Gastrocnemius medialis (tissue), 4 donors: ENCODE measurements around the gene WDFY2. TPM values are rescaled to one million over a fixed set of nuclear protein-coding genes. Genes with fewer than 3 reads are reported as not detected.

Experiments used
- ATAC-seq, 2 donors: fragments of 150-250 bp; one replicate each; pipeline ENCODE4 v1.9.1; 2016
- DNase-seq, 2 donors: peaks; one replicate each; pipeline ENCODE4 v3.0.0-alpha.2; 2019
- H3K27ac ChIP-seq, 4 donors: fragments of 200-600 bp; sonication (generic); 1 replicate in 1 of 4; 2 replicates in 3 of 4; pipeline ENCODE4 v1.5.1; 2016 to 2018; ENCODE audit warnings: mild to moderate bottlenecking in 2 of 4, moderate library complexity in 1 of 4
- H3K27me3 ChIP-seq, 3 donors: fragments of 200-600 bp; sonication (generic) in 2 of 3; 1 replicate in 1 of 3; 2 replicates in 2 of 3; pipeline versions ENCODE4 v1.5.1 to v1.6.0; 2016 to 2019; ENCODE audit warnings: mild to moderate bottlenecking in 1 of 3, moderate library complexity in 1 of 3
- H3K36me3 ChIP-seq, 2 donors: fragments of 200-600 bp; sonication (generic) in 1 of 2; one replicate each; pipeline ENCODE4 v1.5.1; 2017 to 2018
- H3K4me1 ChIP-seq, 2 donors: fragments of 200-600 bp; sonication (generic) in 1 of 2; one replicate each; pipeline ENCODE4 v1.5.1; 2016 to 2017; ENCODE audit warnings: mild to moderate bottlenecking in 2 of 2
- H3K4me3 ChIP-seq, 4 donors: fragments of 200-600 bp; sonication (generic) in 3 of 4; 1 replicate in 1 of 4; 2 replicates in 3 of 4; pipeline ENCODE4 v1.5.1; 2016 to 2019; ENCODE audit warnings: mild to moderate bottlenecking in 2 of 4
- H3K9me3 ChIP-seq, 3 donors: fragments of 200-600 bp; sonication (generic) in 2 of 3; 1 replicate in 1 of 3; 2 replicates in 2 of 3; pipeline ENCODE4 v1.5.1; 2016 to 2019
- CTCF ChIP-seq, 5 experiments: fragments of 450-650 bp in 3 of 5; fragments of 200-600 bp in 2 of 5; sonication (generic) in 2 of 5; IDR thresholded peaks in 4 of 5; conservative IDR thresholded peaks in 1 of 5; 1 replicate in 4 of 5; 2 replicates in 1 of 5; pipeline ENCODE4 v1.5.1; 2016 to 2019; ENCODE audit warnings: antibody characterized with exemption in 5 of 5, mild to moderate bottlenecking in 3 of 5, moderate library complexity in 3 of 5
- POLR2A ChIP-seq, 2 donors: fragments of 450-650 bp; IDR thresholded peaks; one replicate each; pipeline ENCODE4 v1.6.1; 2017; ENCODE audit warnings: antibody characterized with exemption in 2 of 2, mild to moderate bottlenecking in 2 of 2, moderate library complexity in 2 of 2
- in situ Hi-C, 4 donors: fragments of 200-750 bp; cut with MboI; loops; one replicate each; pipeline versions ENCODE4 v1.15.0 to v1.8.0; 2017; ENCODE audit warnings: low sequenced_read_pairs in 4 of 4
- intact Hi-C: fragments of 100-400 bp; cut with DNase I; formaldehyde crosslinking; loops from one replicate; pipeline ENCODE4 v1.15.1; 2023; ENCODE audit warnings: low total_unique reads
- total RNA-seq, 4 donors: library from RNA; depleted of rRNA; stranded (reverse); fragments of >200 nt; gene quantifications; one replicate each; pipeline versions ENCODE4 v1.1.0 to v1.2.3, GENCODE V29; 2016

Gene WDFY2
- total RNA-seq, 4 donors from 2014 or later, result 0.98 to 2.8 (median 1.7) TPM

- ATAC-seq (no peak), DNase-seq (no peak)
- Histone ChIP-seq H3K4me3 (no peak overlapping the region), H3K36me3 (no peaks in the 10 kb centered on the region), H3K4me1 (peaks cover 4 to 16% of the 10 kb centered on the region in 2 donors), H3K27ac (no peak overlapping the region), H3K9me3 (no peaks in the 10 kb centered on the region), H3K27me3 (no peaks in the 10 kb centered on the region)
- in situ Hi-C loops (no loop called here), intact Hi-C loops (loop anchor here (5.0 kb wide), 1 partner anchor 272 kb away; the partner anchor contains the start of gene INTS6)
- TF ChIP-seq POLR2A (IDR thresholded peaks at IDR 0.05) (no peak), CTCF (IDR thresholded peaks at IDR 0.05 in 4 of 5, conservative IDR thresholded peaks at IDR 0.05 in 1 of 5) (no peak)
Measured at GRCh38 chr13:51724721-51725120, 140.5 kb downstream of the WDFY2 start.

GRCh38 chr13:51726446-51727193 lies 142.4 kb downstream of the WDFY2 start:
- DNase-seq, result no peak
- no peak for ATAC-seq
- intact Hi-C loops, result no loop called here
- H3K36me3 ChIP-seq, result no peaks in the 10 kb centered on the region
- H3K4me1 ChIP-seq, result peaks cover 8 to 9% of the 10 kb centered on the region in 2 donors
- H3K27ac ChIP-seq, result no peak overlapping the region
- no peak for TF ChIP-seq CTCF (IDR thresholded peaks at IDR 0.05 in 4 of 5, conservative IDR thresholded peaks at IDR 0.05 in 1 of 5)
- TF ChIP-seq POLR2A (IDR thresholded peaks at IDR 0.05), result no peak
- in situ Hi-C loops, result no loop called here
- no peaks in the 10 kb centered on the region for H3K27me3 ChIP-seq
- no peak overlapping the region for H3K4me3 ChIP-seq
- H3K9me3 ChIP-seq, result no peaks in the 10 kb centered on the region

DNA sequence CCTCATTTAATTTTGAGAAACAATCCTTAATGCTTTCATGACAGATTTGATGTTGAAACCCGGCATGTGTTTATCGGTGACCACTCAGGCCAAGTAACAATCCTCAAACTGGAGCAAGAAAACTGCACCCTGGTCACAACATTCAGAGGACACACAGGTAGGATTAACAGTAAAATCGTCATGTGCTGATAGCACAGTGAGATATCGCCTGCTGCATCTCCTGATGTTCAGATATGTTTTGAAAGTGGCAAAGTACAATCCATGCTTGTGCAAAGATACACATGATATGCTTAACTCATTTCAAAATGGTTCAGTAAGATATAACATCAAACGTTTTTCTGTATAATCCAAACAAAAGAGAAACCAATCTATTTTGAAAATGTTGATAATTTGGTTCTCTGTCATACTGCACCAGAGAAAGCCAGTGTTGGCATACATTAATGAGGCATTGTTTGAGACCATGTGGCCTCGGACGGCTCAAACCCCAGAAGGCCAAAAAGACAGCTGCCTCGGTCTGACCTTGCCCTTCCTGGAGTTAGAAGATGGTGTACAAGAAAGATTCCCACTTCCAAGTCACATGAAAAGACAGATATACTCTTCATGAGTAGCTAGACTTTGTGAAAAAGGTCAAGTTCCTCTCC lies 143.5 kb downstream of the WDFY2 start:
- Histone ChIP-seq H3K4me3 (no peak overlapping the region), H3K4me1 (peaks cover 5 to 8% of the 10 kb centered on the region in 2 donors), H3K36me3 (no peaks in the 10 kb centered on the region), H3K27ac (no peak overlapping the region), H3K27me3 (no peaks in the 10 kb centered on the region), H3K9me3 (no peaks in the 10 kb centered on the region)
- TF ChIP-seq POLR2A (IDR thresholded peaks at IDR 0.05) (no peak), CTCF (IDR thresholded peaks at IDR 0.05 in 4 of 5, conservative IDR thresholded peaks at IDR 0.05 in 1 of 5) (no peak)
- in situ Hi-C loops, result no loop called here
- intact Hi-C loops, result no loop called here
- ATAC-seq, result no peak
- DNase-seq, result no peak

- H3K27ac ChIP-seq, result no peak overlapping the region
- H3K36me3 ChIP-seq, result no peaks in the 10 kb centered on the region
- H3K9me3 ChIP-seq, result no peaks in the 10 kb centered on the region
- H3K27me3 ChIP-seq, result no peaks in the 10 kb centered on the region
- DNase-seq, result no peak
- in situ Hi-C loops (no loop called here), intact Hi-C loops (no loop called here)
- TF ChIP-seq CTCF (IDR thresholded peaks at IDR 0.05 in 4 of 5, conservative IDR thresholded peaks at IDR 0.05 in 1 of 5) (no peak), POLR2A (IDR thresholded peaks at IDR 0.05) (no peak)
- H3K4me1 ChIP-seq, result peaks cover 5 to 8% of the 10 kb centered on the region in 2 donors
- no peak for ATAC-seq
- H3K4me3 ChIP-seq, result no peak overlapping the region
Measured at GRCh38 chr13:51728275-51728673, 144.0 kb downstream of the WDFY2 start.
